NCI-H2107 (cell line): ENCODE measurements around the gene EFCAB8.
"Not testable (repeated sequence)": the region's sequence is repeated elsewhere in the genome, so short reads cannot be mapped to it uniquely, and the experiment has no call there.

Source experiments
- DNase-seq: peaks from one replicate; lab custom pipeline; 2025; lab: John Stamatoyannopoulos, UW

EFCAB8 gene

GRCh38 chr20:32972181-32973076, 113.7 kb downstream of the EFCAB8 start:
- DNase-seq, result no peak

GRCh38 chr20:32973077-32973717, 114.5 kb downstream of the EFCAB8 start:
- DNase-seq, result no peak

DNA sequence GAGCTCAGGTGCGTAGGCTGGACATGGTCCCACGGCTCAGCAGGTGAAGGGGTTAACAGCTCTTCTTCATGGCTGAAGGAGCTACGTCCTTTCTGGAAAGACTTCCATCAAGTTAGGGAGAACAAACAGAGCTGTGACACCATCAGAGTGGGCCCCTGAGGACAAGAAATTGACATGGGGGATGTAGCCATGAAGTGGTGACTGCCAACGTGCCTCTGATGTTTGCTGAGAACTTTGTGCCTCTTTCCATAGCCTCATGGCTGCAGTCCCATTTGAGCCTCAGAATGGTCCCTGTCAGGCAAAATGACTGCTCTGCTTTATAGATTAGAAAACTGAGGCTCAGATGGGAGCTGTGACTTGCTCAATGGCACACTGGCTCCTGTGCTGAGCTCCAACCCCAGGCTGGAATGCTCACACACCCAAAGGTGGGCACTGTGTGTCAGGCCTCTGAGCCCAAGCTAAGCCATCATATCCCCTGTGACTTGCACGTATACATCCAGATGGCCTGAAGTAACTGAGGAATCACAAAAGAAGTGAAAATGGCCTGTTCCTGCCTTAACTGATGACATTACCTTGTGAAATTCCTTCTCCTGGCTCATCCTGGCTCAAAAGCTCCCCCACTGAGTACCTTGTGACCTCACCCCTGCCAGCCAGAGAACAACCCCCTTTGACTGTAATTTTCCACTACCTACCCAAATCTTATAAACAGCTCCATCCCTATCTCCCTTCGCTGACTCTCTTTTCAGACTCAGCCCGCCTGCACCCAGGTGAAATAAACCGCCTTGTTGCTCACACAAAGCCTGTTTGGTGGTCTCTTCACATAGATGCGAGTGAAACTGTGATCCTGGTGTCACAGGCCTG, 115.7 kb downstream of the EFCAB8 start:
- not testable (repeated sequence) for DNase-seq

- not testable (repeated sequence) for DNase-seq
Measured at GRCh38 chr20:32975121-32975520, 116.4 kb downstream of the EFCAB8 start.

- DNase-seq, result no peak
Measured at GRCh38 chr20:32975698-32976674, 117.3 kb downstream of the EFCAB8 start.

- no peak for DNase-seq
Measured at GRCh38 chr20:32976746-32977145, 118.0 kb downstream of the EFCAB8 start.

DNA sequence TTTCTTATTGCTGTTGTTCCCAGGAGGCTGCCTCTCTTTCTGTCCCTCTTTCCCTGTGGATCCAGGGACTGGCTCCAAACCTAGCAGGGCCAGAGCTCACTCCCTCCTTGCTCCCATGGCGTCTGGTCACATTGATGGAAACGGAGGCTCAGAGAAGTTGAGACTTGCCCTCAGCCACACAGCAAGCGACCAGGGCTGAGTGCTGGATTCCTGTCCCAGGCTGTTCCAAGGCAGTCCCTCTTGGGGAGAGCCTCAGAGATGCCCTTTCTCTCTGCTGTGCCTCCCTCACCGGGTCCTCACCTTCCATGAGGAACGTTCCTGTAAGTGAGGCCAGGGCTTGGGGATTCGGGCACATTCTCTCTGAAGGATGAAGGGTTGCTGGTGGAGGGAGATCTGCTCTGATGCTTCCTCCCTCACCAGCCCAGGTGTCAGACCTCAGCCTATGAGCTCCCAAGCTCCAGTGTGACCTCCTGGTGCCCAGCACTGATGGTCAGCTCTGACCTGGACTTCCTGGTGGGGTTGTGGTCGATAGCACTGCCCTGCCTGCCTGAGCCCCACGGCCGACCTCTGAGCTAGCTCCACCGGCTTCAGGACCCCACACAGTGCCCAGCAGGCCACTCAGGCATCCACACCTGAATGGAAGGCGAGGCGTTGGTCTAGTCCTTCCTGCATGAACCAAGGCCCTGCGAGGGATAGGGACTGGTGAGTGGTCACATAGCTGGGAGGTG, 118.7 kb downstream of the EFCAB8 start:
- DNase-seq, result no peak

GRCh38 chr20:32978009-32978335, 119.2 kb downstream of the EFCAB8 start:
- DNase-seq, result no peak

DNA sequence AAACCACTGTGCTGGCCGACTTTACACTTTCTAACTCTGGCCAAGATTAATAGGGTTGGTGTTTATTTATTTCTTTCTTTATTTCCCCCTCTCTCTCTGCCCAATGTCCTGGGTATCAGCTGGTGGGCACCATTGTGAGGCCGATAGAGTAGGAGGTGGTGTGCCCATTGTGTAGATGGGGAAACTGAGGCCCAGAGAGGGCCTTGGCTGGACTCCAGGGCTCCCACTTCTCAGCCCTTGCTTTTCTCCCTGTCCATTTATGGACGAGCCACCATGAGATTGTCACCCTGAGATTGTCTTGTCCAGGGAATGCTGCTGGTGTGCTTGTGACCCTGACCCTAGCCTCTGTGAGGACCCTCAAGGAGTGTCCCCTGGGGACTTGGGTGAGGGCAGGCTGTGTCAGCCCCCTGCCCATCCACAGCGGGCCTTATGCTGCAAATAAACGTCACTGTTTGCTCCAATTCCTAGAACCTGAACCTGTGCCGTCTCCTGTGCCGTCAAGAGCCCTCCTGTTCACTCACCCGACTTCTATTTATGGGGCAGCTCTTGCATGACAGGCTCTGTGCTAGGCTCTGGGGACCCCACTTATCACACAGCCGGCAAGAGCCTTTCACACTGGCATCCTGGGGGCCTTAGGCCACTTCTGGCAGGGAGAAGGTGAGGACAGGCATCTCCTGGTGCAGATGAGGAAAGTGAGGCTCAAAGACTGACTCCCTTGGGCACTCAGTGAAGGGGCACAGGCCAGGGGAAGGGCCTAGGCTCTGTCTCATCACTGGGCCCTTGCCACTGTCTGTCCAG, 120.7 kb downstream of the EFCAB8 start:
- no peak for DNase-seq

DNA sequence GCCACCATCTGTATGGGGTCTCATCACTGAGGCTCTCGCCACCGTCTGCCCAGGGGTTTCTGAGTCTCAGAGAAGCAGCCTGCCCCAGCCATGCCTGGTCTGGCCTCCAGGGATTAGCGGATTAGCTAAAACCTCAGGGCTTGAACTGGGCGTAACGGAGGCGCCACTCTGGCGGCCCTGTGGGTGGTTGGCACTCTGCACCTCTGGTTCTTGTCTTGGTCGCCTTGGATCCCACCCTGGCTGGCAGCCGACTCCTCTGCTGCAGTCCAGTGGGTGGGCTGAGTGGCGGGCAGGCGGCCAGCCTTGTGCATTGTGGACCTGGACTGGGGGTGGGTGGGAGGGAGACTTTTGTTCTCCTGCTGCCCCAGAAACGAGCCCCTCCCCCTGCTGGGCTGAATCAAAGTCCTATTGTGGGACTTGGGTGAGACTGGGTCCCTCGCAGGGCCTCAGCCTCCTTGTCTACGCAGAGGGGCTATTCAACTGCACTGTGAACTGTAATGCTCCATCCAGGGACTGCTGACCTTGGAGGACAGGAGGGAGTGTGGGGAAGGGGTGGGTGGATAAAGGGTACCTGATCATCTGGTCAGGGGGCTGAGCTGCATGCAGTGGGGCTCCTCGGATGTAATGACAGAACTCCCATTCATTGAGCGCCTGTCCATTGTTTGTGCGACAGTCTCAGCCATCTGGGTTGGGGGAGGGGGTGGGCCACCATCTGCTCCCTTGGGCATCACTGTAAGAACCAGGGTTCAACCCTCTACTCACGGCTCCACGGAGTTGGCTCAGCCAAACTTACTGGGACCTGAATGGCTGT, 121.6 kb downstream of the EFCAB8 start:
- no peak for DNase-seq

DNA sequence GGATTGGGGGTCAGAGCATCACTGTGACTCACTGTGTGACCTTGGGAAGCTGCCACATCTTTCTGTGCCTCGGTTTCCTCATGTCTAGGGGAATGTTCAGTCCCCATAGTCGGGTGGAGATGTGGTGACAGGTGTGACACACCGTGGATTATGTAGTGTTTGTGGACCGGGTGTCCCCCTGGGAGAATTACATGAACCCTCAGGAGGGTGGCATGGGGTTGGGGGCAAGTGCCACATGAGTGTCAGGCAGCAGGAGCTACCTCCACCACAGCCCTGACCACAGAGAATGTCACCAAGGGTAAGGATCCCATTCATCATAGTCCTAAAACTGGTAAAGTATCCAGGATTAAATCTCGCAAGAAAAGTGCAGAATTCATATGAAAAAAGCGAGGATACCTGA, 122.3 kb downstream of the EFCAB8 start:
- DNase-seq, result no peak

DNA sequence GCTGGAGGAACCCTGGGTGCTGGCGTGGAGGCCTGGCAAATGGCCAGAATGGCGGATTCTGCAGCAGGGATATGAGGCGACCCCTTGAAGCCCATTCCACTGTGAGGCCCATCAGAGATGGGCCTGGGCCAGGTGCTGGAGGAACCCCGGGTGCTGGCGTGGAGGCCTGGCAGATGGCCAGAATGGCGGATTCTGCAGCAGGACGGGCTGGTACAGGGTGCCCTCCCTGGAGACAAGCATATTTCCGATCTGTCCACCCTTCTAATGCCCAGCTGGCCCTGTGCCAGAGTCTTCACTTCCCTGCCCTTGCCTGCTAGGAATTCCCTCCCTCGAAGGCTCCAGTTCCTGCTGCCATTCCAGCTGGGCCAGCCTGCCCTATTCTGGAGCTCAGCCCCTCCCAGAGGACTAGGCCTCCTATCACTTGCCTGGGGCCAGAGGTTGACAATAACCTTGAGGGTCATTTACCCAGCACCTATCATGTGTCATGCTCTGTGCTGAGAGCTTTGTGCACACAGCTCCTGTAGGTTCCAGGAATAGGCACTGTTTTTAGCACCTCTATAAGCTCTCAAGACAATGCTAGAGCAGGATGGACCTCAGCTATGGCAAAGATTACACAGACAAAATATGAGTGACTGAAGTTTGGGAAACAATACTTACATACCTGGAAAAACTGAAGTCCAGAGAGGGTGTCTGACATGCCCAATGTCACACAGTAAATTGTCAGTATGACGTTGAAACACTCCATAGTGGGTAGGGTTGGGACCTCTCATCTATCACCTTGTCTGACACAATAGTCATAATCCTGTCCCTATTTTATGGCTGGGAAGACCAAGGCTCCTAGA, 124.1 kb downstream of the EFCAB8 start:
- no peak for DNase-seq

DNA sequence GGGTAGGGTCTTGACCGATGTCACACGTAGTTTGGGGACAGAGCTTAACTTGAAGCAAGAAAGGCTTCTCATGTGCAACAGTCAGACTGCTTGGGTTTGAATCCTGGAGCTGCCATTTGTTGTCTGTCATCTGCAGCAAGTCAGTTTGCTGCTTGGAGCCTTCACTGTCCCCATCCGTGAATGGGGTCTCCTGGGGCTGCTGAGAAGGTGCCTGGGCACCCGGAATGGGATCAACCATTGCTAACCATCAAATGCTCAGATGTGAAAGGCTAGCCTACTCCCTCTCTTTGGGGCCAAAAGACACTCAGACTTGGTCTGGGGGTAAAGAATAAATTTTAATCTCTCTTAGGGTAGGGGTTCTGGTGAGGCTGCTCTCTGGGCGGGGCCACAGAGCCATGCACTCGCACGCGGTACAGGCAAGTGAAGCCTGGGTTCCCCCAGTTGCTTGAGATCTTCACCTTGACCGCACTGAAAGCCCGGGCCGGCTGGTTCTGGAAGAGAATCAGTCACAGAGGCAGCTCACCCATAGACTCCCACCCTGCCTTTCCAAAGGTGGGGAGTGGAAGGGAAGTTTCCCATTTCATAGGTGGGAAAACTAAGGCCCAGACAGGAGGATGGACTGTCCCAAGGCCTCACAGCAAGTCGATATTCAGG, 124.9 kb downstream of the EFCAB8 start:
- no peak for DNase-seq

- no peak for DNase-seq
Measured at GRCh38 chr20:32984196-32984595, 125.5 kb downstream of the EFCAB8 start.

GRCh38 chr20:32984631-32985354, 126.1 kb downstream of the EFCAB8 start:
- DNase-seq, result no peak

GRCh38 chr20:32985596-32985995, 126.9 kb downstream of the EFCAB8 start:
- DNase-seq, result no peak
